A549 (cell line): ENCODE data around the gene VSIR. TPM values are rescaled to one million over a fixed set of nuclear protein-coding genes. Genes with fewer than 3 reads are reported as not detected.

Experiments
- ATAC-seq, 2 experiments: fragments of 200-7000 bp in 1 of 2; fragments of >200 bp in 1 of 2; cut with Nextera tagmentation in 1 of 2; cut with Tn5 transposase in 1 of 2; 3 replicates each; pipeline versions ENCODE4 v1.8.0 to v1.9.1; 2018 to 2020; ENCODE audit warnings: mild to moderate bottlenecking in 1 of 2, moderate library complexity in 1 of 2
- CTCF ChIA-PET: fragments of 300-600 bp; sonication (Branson Sonifier 250); formaldehyde crosslinking; extraction: SDS; loops from one replicate; lab custom pipeline; 2021; ENCODE audit warnings: antibody characterized with exemption, inconsistent platforms; lab: Yijun Ruan, JAX
- POLR2A ChIA-PET: fragments of 350-600 bp; formaldehyde crosslinking; extraction: SDS; loops from one replicate; lab custom pipeline; 2021; ENCODE audit warnings: antibody characterized with exemption, inconsistent platforms; lab: Yijun Ruan, JAX
- DNase-seq, 2 experiments: peaks; one replicate each; pipeline versions ENCODE4 v3.0.0 to v3.0.0-alpha.2; 2011 to 2016; ENCODE audit warnings: low read depth in 1 of 2, low spot score in 1 of 2
- FAIRE-seq: peaks from 2 replicates; lab custom pipeline; 2011; peaks lifted over from hg19 to GRCh38; lab: Jason Lieb, UNC
- H3K27ac ChIP-seq, 2 experiments: fragments of >200 bp; sonication (Bioruptor Twin); formaldehyde crosslinking; 3 replicates each; pipeline ENCODE4 v1.5.1; 2016 to 2017
- H3K4me1 ChIP-seq: fragments of >200 bp; sonication (Bioruptor Twin); formaldehyde crosslinking; 3 replicates; pipeline ENCODE4 v1.6.1; 2016
- H3K4me2 ChIP-seq: fragments of >200 bp; sonication (Bioruptor Twin); formaldehyde crosslinking; 3 replicates; pipeline ENCODE4 v1.6.1; 2016
- H3K4me3 ChIP-seq: fragments of >200 bp; sonication (Bioruptor Twin); formaldehyde crosslinking; 3 replicates; pipeline ENCODE4 v1.5.1; 2016
- H3K9me3 ChIP-seq: fragments of >200 bp; sonication (Bioruptor Twin); formaldehyde crosslinking; 3 replicates; pipeline ENCODE4 v1.6.1; 2016
- E2F6 ChIP-seq: IDR thresholded peaks from 2 replicates; pipeline ENCODE4 v1.6.1; 2012; ENCODE audit warnings: low read depth, borderline replicate concordance
- GATA3 ChIP-seq: IDR thresholded peaks from 2 replicates; pipeline ENCODE4 v1.6.1; 2012; ENCODE audit warnings: borderline replicate concordance
- HDAC2 ChIP-seq: fragments of 200-600 bp; sonication (generic); IDR thresholded peaks from 2 replicates; pipeline ENCODE4 v1.6.1; 2016
- HES2 ChIP-seq: fragments of >200 bp; sonication (Bioruptor Twin); formaldehyde crosslinking; IDR thresholded peaks from 2 replicates; pipeline ENCODE4 v1.6.1; 2016
- HOXB5 ChIP-seq: fragments of 250-450 bp; sonication (Bioruptor Pico); IDR thresholded peaks from 2 replicates; pipeline ENCODE4 v1.5.0; 2020; ENCODE audit warnings: mild to moderate bottlenecking, moderate library complexity
- JUNB ChIP-seq: fragments of >200 bp; sonication (Bioruptor Twin); formaldehyde crosslinking; IDR thresholded peaks from 2 replicates; pipeline ENCODE4 v1.6.1; 2016
- MAZ ChIP-seq: fragments of 150-350 bp; IDR thresholded peaks from 2 replicates; pipeline ENCODE4 v1.6.1; 2014; ENCODE audit warnings: antibody characterized with exemption, low read depth, low read length, borderline replicate concordance
- NR3C1 ChIP-seq: fragments of >200 bp; sonication (Bioruptor Twin); formaldehyde crosslinking; IDR thresholded peaks from 3 replicates; pipeline ENCODE4 v1.6.1; 2017
- PBX3 ChIP-seq: IDR thresholded peaks from 2 replicates; pipeline ENCODE4 v1.6.1; 2012
- PHF8 ChIP-seq: fragments of 200-600 bp; sonication (generic); IDR thresholded peaks from 2 replicates; pipeline ENCODE4 v1.6.1; 2016; ENCODE audit warnings: low read depth, mild to moderate bottlenecking, antibody characterized with exemption, moderate library complexity, borderline replicate concordance
- POLR2A ChIP-seq: IDR thresholded peaks from 2 replicates; pipeline ENCODE4 v1.6.1; 2012; ENCODE audit warnings: mild to moderate bottlenecking, low read length
- REST ChIP-seq: fragments of 200-600 bp; sonication (generic); IDR thresholded peaks from 2 replicates; pipeline ENCODE4 v1.6.1; 2016; ENCODE audit warnings: antibody characterized with exemption, mild to moderate bottlenecking, moderate library complexity
- RFX5 ChIP-seq: fragments of 450-650 bp; IDR thresholded peaks from 2 replicates; pipeline ENCODE4 v1.7.1; 2014; ENCODE audit warnings: antibody characterized with exemption, mild to moderate bottlenecking, moderate library complexity
- ZFP36 ChIP-seq: fragments of 450-650 bp; IDR thresholded peaks from 2 replicates; pipeline ENCODE4 v1.6.1; 2014; ENCODE audit warnings: borderline replicate concordance; ENCODE audit not compliant: partially characterized antibody
- WGBS: methylation state at CpG from one replicate; pipeline ENCODE4 v1.1.6; 2017; ENCODE audit errors: missing lambda C conversion rate; 5-methylcytosine and 5-hydroxymethylcytosine counted together
- polyA plus RNA-seq, 4 experiments: library from polyadenylated mRNA; depleted of rRNA in 3 of 4; stranded (reverse); fragments of >200 nt; fragmentation: RNase III in 1 of 4; extraction: RNeasy Plus Mini Kit Qiagen cat#74134 plus additional on column Dnase treatment in 1 of 4; gene quantifications; 2 replicates in 3 of 4; 3 replicates in 1 of 4; pipeline ENCODE4 v1.2.3, GENCODE V29; 2011 to 2017
- TF ChIP-seq, protein P1 (sequence below): fragments of >200 bp; sonication (Bioruptor Twin); formaldehyde crosslinking; IDR thresholded peaks from 3 replicates; pipeline ENCODE4 v1.6.1; 2016
- TF ChIP-seq, protein P2 (sequence below): fragments of >200 bp; sonication (Bioruptor Twin); formaldehyde crosslinking; IDR thresholded peaks from 3 replicates; pipeline ENCODE4 v1.5.1; 2016

Gene VSIR
- polyA plus RNA-seq, 2 of the 4 experiments (the other 2 are of a cell fraction), result 15.5 to 18.5 TPM

DNA sequence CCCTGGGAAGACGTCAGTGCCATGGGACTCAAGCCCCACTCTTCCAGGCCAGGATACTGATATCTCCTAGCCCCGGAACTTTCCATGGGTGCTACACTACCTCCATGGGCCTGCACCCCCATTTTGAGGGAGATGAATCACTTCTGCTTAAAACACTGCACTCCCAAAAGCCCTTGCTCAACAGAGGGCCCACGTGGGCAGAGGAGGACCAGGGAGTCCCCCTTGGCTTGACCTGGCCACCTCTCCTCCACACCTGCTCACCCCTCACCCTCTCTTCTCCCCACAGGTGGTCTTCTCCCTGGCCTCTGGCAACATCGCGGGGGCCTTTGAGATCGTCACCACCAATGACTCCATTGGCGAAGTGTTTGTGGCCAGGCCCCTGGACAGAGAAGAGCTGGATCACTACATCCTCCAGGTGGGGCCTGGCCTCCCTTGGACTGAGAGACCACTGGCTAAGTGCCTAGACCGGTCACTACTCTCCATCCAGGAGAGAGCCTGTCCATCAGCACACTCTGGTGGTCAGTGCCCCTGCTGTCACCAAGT lies 33.9 kb downstream of the VSIR start (continued):
- TF ChIP-seq HES2, result no peak
- no peak for TF ChIP-seq HOXB5 (CRISPR knock-in tag)
- no peak for TF ChIP-seq GATA3

DNA sequence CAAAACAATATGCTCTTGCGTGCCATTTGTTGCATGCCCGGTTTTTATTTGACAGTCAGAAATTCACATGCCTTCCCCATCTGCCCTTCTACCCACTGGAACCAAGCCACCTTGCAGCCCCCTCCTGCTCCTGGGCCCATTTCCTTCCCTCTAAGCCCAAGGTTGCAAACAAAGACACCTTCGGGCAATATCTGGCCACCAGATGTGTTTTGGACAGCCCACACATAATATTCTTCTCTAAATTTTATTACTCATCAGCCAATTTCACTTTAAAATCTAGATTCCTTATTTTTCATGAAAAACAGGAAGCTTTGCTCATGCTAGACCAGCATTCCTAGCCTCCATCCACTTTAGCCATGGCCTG lies 35.5 kb downstream of the VSIR start:
- FAIRE-seq, result no peak
- ATAC-seq, result no peak
- ChIA-PET CTCF (interaction anchor here (0.8 to 1.6 kb wide), 3 partner anchors 12 to 354 kb away, joined by 3 to 5 read pairs (median 4); no protein-coding TSS in a partner anchor), POLR2A (no interaction called here)
- no peaks in the 10 kb centered on the region for H3K9me3 ChIP-seq
- no peaks in the 10 kb centered on the region for H3K4me1 ChIP-seq
- H3K4me2 ChIP-seq, result no peak overlapping the region
- 89% methylated on average over 3 of the region's 3 CpGs for WGBS
- no peak for TF ChIP-seq MAZ
- no peak for TF ChIP-seq E2F6
- TF ChIP-seq REST, result no peak
- no peak for TF ChIP-seq POLR2A
- no peak for TF ChIP-seq PBX3
- no peak for TF ChIP-seq NR3C1
- TF ChIP-seq HDAC2, result no peak
- TF ChIP-seq ZFP36, result no peak
- no peak for TF ChIP-seq PHF8
- no peak for TF ChIP-seq JUNB
- TF ChIP-seq RFX5, result no peak
- TF ChIP-seq, protein P1, sequence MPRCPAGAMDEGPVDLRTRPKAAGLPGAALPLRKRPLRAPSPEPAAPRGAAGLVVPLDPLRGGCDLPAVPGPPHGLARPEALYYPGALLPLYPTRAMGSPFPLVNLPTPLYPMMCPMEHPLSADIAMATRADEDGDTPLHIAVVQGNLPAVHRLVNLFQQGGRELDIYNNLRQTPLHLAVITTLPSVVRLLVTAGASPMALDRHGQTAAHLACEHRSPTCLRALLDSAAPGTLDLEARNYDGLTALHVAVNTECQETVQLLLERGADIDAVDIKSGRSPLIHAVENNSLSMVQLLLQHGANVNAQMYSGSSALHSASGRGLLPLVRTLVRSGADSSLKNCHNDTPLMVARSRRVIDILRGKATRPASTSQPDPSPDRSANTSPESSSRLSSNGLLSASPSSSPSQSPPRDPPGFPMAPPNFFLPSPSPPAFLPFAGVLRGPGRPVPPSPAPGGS, result no peak
- TF ChIP-seq, protein P2, sequence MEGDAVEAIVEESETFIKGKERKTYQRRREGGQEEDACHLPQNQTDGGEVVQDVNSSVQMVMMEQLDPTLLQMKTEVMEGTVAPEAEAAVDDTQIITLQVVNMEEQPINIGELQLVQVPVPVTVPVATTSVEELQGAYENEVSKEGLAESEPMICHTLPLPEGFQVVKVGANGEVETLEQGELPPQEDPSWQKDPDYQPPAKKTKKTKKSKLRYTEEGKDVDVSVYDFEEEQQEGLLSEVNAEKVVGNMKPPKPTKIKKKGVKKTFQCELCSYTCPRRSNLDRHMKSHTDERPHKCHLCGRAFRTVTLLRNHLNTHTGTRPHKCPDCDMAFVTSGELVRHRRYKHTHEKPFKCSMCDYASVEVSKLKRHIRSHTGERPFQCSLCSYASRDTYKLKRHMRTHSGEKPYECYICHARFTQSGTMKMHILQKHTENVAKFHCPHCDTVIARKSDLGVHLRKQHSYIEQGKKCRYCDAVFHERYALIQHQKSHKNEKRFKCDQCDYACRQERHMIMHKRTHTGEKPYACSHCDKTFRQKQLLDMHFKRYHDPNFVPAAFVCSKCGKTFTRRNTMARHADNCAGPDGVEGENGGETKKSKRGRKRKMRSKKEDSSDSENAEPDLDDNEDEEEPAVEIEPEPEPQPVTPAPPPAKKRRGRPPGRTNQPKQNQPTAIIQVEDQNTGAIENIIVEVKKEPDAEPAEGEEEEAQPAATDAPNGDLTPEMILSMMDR, result no peak
- no peak overlapping the region for H3K4me3 ChIP-seq
- no peak for DNase-seq
- H3K27ac ChIP-seq, result 0 out of 6 replicates have a peak overlapping the region, but pooled peaks of 1 of the 2 experiments have one; percentile 9
